HG03469 (cell line): ENCODE results near the gene GANAB.
A peak's percentile ranks its signal among the peaks of the same experiment; 100 is the strongest.
"Not testable (repeated sequence)": the region's sequence is repeated elsewhere in the genome, so short reads cannot be mapped to it uniquely, and the experiment has no call there.

ENCODE experiments used
- ATAC-seq: cut with Tn5 transposase; IDR thresholded peaks from one replicate; pipeline ENCODE4 v1.9.1; 2021; ENCODE audit warnings: mild to moderate bottlenecking, moderate library complexity, moderate number of reproducible peaks; ENCODE audit not compliant: unreplicated experiment

GANAB gene

DNA sequence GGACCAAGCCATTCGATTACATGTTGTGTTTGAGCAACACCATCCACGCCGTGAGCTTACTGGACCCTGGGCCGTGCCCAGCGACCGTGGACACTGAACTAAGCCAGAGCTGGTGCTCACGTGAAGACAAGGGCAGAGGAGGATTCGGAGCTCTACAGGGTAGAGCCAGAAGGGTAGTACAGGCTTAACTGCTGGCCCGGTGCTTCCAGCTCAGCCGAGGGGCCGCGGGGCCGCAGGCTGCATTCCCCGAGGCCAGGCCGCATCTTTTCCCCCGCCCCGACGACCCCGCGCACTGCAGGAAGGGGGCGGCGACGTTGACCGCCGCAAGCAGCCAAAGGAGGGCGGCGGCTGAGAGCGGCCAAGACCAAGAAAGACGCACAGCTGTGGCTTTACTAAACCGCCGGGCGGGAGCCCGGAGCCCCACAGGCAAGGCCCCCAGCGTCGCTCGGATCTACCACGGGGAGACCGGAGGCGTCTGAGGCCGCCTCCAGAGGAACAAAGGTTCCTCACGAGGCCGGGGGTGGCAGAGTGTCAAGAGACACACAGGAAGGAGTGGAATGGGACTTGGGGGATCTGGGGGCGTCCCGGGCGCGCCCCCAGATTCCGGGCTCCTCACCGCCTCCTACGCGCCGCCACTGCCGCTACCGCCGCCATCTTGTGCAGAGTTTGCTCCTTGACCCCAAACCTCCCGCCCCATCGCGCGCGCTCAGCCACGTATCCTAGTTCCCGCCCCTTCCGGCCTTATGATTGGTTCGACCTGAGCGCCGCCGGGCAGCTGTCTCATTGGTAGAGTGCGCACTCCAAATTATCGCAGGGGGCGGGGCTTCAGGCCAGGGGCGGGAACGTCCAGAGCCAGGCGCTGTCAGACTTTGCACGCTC, at the start of gene GANAB:
TSS of gene GANAB (minus strand) at position 668 of the 879 bp plus-strand sequence. CDS start at position 654, 14 bp downstream.
- ATAC-seq = peak; percentile 68

DNA sequence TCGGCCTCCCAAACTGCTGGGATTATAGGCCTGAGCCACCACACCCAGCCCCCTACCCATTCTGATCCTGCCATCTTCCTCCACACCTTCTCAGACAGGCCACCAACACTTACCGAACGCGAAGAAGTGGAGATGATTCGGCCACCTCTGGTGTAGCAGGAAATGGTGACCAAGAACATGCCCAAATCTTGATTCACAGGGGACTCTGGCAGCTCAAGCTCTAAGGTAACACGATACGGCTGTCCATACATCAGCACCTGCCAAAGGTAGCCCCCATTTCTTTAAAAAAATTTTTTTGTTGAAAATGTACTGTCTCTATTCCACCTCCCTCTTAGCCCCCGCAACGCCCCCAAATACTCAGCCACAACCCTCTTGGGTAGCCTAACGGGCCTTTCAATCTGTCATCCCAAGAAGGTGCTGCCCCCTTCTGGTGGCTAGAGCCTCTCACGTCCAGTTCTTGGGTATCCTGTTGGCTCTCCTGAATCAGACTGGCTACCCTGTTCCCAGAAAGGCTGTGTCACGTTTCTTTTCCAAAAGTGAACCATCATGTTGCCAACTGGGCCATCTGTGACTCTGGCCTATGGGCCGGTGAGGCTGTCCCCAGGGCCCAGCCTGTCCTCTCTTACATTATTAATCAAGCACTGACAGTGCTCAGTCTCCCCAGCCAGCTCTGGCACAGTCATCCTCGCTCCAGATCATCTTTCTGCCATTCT, 48.2 kb upstream of the GANAB start:
- no peak for ATAC-seq

DNA sequence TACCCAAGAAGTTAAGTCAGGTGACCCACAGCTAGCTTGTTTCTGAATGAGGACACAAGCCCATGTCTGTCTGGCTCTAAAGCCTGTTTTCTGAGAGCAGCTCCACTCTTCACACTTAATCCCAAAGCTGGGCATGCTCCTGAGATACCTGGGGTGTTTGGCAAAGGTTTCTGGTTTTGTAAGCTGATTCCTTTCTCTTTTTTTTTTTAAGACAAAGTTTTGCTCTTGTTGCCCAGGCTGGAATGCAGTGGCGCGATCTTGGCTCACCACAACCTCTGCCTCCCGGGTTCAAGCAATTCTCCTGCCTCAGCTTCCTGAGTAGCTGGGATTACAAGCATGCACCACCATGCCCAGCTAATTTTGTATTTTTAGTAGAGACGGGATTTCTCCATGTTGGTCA, 47.2 kb upstream of the GANAB start:
- ATAC-seq = not testable (repeated sequence)

DNA sequence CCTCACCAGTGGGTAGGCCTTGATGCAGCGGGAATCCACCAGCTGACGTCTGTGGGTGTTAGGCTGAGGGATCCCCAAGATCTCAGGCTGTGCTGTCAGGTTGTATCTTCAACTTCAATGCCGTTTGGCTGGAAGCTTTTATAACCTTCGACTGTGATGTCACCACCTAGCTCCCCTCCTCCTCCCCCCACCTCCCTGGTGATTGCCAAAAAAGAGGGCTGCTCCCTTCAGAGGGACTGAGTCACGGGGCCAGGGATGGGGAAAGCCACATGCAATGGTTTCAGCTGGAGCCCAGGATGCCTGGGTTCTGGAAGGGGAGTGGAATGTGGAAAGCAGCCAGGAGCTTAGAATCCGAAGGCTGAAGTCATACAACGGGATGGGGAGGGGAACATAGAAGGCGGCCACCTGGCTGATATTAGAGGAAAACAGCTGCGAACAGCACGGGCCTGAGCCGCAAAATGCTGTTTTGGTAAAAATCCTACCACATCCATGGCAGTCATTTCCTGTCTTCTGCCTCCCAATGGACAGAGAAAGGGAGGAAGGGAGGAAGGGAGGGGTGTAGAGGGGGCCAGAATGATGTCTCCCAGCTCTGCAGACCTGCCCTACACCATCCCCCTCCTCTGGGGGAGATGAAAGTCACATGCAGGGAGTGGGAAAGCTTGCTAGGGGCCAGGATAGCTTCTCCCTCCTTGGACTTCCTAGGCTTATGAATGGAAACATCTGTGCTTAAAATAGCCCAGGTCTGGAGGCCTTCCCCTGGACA, 43.2 kb upstream of the GANAB start, which contains the start of gene LRRN4CL:
TSS of gene LRRN4CL (minus strand) at position 110 of the 763 bp plus-strand sequence. CDS start 1,022 bp downstream, outside the sequence.
- no peak for ATAC-seq

DNA sequence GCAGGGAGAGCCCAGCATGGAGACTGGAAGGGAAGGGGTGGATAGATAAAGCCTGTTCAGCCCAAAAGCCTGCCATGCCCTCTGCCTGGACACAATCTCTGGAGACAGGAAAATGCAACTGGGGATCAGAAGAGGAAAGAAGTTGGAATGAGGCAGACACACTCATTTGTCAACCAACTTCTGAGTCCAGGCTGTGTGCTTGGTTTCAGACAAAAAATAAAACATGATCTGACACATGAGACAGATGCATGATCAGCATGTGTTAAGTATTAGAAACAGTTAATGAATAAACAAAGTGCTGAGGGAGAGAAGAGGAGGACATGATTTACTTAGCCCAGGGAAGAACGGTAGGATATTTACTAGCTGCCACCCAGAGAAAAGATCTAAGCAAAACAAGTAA, 42.1 kb upstream of the GANAB start:
- no peak for ATAC-seq

DNA sequence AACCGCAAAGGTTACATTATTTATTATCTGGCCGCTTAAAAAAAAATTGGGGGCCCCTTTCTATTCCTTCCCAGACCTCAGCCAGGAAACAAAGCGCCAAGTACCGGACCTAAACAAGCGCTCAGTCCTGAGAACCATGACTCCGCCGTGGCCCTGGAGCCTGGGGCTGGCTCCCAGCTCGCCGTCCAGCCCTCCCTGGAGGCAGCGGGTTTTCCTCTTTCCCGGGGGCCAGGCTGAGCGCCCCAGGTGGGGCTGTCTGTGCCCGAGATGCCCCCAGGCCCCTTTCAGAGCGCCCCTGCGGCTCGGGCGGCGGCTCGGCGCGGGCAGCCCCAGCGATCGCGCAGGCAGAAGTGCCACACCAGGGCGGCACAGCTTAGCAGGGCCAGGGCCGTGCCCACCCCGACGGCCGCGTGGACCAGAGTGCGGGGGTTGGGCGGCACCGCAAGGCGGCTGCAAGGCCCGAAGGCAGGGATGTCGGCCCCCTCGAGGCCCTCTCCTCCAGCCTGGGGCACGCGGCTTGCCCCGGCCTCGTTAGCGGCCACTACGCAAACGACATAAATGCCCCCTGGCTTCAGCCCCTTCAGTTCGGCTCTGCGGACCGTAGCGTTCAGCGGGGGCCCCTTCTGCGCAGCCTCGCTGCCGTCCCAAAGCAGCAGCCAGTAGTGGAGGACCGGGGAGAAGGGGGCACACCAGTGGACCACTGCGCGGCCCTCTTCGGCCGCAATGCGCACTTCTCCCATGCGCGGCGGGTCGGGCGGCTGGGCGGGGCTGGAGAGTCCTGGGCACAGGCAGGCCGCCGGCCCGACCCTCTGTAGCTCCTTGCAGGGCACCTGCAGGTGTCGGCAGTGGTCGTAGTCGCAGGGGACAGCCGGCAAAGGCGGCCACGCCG, 41.3 kb upstream of the GANAB start:
- ATAC-seq = no peak

DNA sequence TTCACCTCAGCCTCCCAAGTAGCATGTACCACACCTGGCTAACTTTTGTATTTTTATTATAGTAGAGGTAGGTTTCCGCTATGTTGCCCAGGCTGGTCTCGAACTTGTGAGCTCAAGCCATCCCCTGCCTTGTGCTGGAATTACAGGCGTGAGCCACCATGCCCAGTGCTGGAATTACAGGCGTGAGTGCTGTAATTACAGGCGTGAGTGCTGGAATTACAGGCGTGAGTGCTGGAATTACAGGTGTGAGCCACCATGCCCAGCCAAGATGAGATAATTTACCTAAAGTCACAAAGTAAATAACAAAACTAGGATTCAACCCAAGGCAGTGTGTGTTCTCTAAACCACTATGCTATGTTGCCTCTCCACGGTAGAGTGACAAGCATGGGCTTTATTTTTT, 36.1 kb upstream of the GANAB start:
- no peak for ATAC-seq

DNA sequence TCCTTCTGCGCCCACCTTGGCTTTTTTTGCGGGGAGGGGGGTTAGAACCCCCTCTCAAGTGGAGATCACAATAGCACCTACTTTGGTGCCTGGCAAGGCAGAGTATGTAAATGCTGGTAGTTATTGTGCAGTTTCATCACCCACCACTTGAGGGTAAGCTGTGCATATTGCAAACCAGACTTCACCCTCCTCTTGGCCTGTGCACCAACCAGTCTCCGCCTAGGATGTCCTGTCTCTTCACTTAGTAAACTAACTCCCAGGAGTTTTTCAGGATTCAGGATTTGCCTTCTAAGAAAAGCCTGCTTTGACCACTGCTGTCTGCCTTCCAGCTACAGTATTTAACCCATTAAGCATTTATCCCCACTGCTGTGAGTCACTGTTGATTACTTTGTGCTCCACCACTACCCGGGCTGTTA, 34.4 kb upstream of the GANAB start:
- no peak for ATAC-seq

DNA sequence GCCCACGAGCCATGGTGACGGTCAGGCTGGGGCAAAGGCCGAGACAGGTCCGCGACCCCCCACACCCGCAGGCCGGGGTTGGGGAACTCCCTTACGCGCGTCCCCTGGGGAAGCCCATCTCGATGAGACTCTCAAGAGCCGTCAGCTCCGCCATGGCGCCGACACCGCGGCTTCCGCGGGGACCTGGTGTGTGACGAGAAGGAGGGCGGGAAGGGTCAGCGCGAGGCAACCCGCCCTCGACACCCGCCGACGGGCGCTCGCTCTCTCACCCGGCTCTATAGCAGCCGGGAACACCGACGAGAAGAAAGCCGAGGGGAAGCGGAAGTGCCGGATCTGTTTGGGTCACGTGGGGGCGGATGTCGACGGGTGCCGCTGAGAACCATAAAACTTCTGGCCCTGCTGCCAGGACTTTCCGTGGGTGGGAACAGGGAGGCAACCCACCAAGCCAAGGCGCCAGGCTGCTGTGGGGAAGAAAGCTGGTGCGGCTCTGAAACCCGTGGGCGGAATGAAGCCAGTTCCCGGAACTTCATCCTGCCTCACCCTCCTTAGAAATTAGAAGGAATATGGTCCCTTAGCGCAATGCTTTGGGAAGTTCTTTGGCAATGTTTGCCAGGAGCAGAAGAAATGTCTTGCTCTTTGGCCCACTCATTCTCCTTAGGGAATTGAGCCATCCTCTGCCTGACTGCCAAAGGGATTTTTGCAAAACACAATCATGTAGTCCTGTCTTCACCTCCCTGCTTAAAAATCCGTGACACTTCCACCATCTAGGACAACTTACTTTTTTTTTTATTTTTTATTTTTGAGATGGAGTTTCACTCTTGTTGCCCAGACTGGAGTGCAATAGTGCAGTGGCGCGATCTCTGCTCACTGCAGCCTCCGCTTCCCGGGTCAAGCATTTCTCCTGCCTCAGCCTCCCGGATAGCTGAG, 32.6 kb upstream of the GANAB start, which contains the start of gene UBXN1:
TSS of gene UBXN1 (minus strand) at position 304 of the 927 bp plus-strand sequence. CDS start at position 154, 150 bp downstream.
- no peak for ATAC-seq

DNA sequence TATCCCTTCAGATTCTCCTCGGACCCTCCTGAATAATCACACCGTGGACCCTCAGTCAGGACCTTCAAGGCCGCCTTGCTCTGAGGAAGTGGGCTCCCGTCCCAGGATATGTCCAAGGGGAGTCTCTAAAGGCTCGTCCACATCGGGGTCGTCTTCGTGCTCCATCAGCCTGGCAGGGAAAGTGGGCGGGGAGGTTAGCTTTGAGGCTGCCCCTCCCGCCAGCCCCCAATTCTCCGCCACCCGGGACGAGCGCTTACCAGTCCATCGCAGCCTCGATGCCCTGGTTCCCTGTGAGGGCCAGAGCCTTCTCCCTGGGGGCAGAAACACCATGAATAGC, 32.0 kb upstream of the GANAB start:
- ATAC-seq = no peak

DNA sequence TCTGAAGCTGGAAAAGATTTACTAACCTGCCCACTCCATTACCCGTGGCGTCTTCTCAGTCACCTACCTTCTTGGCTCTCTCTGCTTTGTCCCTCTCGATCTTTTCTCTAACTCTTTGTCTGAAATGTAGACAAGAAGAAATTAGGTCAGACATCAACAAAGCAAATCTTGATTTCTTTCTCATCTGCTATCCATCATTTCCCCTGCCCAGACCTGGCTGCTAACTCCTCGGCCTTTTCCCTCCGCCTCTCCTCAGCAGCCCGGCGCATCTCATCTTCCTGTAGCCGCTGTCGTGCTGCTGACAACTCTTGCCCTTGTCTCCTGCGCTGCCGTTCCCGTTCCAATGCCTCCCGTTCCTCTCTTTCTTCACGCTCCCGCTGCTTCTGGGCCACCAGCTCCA, 31.3 kb upstream of the GANAB start:
- ATAC-seq = no peak

DNA sequence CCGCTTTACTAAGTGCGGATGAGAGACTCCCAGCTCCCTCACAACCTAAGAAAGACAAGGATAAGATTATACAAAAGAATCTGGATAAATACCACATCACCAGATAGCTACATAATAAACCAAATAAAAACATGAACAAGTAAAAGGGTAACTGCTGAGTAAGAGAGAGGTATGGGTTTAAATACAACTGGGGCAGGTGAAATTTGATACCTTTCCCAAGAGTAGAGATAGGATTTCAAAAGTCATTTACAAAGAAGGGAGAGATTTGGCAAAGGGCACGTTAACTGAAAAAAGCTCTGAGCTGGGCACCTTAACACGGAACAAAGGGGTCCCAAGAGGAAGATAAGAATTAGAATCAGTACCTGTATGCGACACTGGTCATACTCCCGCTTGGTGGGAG, 30.7 kb upstream of the GANAB start:
- no peak for ATAC-seq

DNA sequence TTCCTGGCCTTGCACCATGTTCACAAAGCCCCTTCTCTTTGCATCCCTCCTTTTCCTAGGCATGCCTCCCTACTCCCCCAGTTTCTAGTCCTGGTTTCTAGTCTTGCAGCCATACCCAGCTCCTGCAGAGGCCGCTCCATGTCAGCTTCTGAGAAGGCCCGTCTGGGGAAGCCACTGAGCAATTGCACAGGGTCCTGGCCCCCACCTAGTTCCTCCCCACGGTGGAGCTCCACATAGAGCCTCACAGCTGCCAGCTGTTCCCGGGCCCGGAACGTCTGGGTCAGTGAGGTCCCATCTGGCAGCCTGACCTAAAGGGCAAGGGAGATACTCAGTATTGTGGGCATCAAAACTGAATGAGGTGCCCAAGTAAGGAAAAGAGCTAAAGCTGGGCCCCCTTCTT, 30.3 kb upstream of the GANAB start:
- no peak for ATAC-seq

DNA sequence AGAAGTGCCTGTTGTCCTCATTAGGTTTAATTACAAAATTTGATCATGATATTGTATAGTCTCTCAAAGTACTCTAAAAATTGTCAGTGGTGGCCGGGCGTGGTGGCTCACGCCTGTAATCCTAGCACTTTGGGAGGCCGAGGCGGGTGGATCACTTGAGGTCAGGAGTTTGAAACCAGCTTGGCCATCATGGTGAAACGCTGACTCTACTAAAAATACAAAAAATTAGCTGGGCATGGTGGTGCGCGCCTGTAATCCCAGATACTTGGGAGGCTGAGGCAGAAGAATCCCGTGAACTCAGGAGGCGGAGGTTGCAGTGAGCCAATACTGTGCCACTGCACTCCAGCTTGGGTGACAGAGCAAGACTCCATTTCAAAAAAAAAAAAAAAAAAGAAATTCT, 29.0 kb upstream of the GANAB start:
- not testable (repeated sequence) for ATAC-seq

DNA sequence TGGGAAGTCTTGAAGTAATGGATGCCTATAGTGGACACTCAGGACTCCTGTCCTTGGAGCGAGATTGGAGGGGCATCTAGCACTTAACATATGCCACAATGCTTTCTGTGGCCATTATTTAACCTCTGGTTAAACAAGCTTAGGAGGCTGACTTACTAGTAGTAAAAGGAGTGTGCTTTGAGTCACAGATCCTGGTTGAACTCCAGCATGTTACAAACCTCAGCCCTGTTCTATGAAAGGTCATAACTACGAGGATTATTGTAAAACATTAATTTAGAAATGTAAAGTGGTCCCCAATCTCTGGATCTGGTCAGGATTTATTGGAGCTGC, 26.7 kb upstream of the GANAB start:
- no peak for ATAC-seq

DNA sequence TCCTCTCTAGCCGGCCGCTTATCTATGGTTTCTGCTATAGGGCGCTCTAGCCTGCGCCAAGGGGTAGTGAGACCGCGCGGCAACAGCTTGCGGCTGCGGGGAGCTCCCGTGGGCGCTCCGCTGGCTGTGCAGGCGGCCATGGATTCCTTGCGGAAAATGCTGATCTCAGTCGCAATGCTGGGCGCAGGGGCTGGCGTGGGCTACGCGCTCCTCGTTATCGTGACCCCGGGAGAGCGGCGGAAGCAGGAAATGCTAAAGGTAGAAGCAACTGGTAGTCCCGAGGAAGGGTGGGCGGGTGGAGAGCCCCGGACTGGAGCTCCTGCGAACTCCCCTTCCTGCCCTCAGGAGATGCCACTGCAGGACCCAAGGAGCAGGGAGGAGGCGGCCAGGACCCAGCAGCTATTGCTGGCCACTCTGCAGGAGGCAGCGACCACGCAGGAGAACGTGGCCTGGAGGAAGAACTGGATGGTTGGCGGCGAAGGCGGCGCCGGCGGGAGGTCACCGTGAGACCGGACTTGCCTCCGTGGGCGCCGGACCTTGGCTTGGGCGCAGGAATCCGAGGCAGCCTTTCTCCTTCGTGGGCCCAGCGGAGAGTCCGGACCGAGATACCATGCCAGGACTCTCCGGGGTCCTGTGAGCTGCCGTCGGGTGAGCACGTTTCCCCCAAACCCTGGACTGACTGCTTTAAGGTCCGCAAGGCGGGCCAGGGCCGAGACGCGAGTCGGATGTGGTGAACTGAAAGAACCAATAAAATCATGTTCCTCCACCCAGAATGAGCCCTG, 25.4 kb upstream of the GANAB start, which contains the start of the genes LBHD1 and UQCC3:
TSS of gene LBHD1 (minus strand) at position 660 of the 782 bp plus-strand sequence. CDS start 2,236 bp downstream, outside the sequence.
TSS of gene UQCC3 (plus strand) at position 66 of the 782 bp plus-strand sequence. CDS start at position 139, 73 bp downstream.
- no peak for ATAC-seq

DNA sequence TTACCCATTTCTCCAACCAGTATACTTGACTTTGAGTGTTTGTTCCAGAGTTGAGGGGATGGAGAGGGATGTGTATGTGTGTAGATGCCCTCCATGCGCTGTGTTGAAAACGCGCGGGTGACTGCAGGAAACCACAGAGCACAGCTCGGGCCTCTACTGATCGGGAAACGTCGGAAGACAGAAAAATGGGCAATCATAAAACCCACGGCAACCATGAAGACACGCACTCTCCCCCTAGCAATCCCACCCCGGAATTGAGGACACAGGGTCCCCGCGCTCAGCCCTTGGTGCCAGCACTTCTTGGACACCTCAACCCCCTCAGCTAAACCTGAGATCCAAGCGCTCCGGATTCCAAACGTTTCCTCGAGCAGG, 24.8 kb upstream of the GANAB start:
- no peak for ATAC-seq

DNA sequence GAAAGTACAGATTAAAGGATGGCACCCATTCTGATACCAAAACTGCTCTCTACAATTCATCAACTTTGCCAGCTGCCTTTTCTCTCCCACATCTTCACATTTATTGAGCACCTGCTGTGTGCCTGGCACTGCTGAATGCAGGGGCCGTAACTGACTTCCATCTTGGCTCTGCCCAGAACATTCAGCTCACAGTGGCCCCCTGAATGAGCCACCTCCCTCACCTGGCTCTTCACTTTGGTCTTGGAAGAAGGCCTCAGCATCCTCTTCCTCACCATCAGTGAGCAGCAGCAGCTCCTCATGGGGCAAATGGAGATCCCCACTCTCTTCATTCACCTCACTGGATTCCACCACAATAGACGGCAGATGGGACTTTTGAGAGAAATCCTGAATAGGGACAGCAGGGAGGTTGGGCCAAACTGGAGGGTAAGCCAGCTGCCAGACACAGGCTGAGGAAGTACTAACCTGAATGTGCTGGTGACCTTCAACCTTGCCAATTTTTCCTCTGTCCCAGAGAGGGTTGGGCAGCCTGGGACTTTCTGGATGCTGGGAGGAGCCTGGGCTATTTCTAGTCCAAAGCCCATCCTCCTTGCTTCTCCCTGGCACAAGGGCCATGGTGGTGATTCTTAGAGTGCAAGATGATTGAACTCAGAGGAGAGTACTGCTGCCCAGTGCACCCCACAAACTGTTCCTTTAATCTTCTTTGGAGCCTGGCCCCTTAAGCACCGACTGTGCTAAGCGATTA, 23.2 kb upstream of the GANAB start:
- no peak for ATAC-seq
